Osteoblast (primary cell): ENCODE data around the gene ATP6V1B1. TPM values are rescaled to one million over a fixed set of nuclear protein-coding genes. Genes with fewer than 3 reads are reported as not detected.

ENCODE experiments used
- DNase-seq: peaks from one replicate; pipeline ENCODE4 v3.0.0; 2011; ENCODE audit warnings: low spot score, mixed read lengths; ENCODE audit not compliant: insufficient read length; ENCODE audit errors: missing footprints
- H2AFZ ChIP-seq: 2 replicates; pipeline ENCODE4 v1.6.0; 2011; ENCODE audit warnings: mild to moderate bottlenecking, low read length
- H3K27ac ChIP-seq: 2 replicates; pipeline ENCODE4 v1.5.1; 2011; ENCODE audit warnings: mild to moderate bottlenecking, low read depth, low read length, moderate library complexity
- H3K27me3 ChIP-seq: 2 replicates; pipeline ENCODE4 v1.6.0; 2012; ENCODE audit warnings: mild to moderate bottlenecking, control low read depth, inconsistent platforms, low read length, moderate library complexity; ENCODE audit not compliant: insufficient read depth
- H3K36me3 ChIP-seq: 2 replicates; pipeline ENCODE4 v1.5.1; 2011; ENCODE audit warnings: mild to moderate bottlenecking, low read length, control low read depth, moderate library complexity; ENCODE audit not compliant: insufficient read depth
- H3K4me1 ChIP-seq: 2 replicates; pipeline ENCODE4 v1.5.1; 2011; ENCODE audit warnings: mild to moderate bottlenecking, low read length, control low read depth, moderate library complexity; ENCODE audit not compliant: insufficient read depth
- H3K4me2 ChIP-seq: 2 replicates; pipeline ENCODE4 v1.6.0; 2011; ENCODE audit warnings: mild to moderate bottlenecking, low read length; ENCODE audit not compliant: insufficient read depth
- H3K4me3 ChIP-seq: fragments of 200-600 bp; sonication (generic); 3 replicates; pipeline ENCODE4 v1.5.1; 2012; ENCODE audit warnings: mild to moderate bottlenecking, low read length, inconsistent platforms; ENCODE audit not compliant: insufficient read depth
- H3K79me2 ChIP-seq: 2 replicates; pipeline ENCODE4 v1.6.0; 2012; ENCODE audit warnings: mild to moderate bottlenecking, low read length, control low read depth, inconsistent platforms; ENCODE audit not compliant: insufficient read depth
- H3K9me3 ChIP-seq: 2 replicates; pipeline ENCODE4 v1.5.1; 2011; ENCODE audit warnings: low read depth, low read length, control low read depth
- H4K20me1 ChIP-seq: 2 replicates; pipeline ENCODE4 v1.6.0; 2012; ENCODE audit warnings: mild to moderate bottlenecking, low read length, control low read depth; ENCODE audit not compliant: insufficient read depth
- CTCF ChIP-seq: IDR thresholded peaks from 2 replicates; pipeline ENCODE4 v1.5.1; 2011; ENCODE audit warnings: mild to moderate bottlenecking, low read depth, low read length, moderate library complexity; ENCODE audit errors: extremely low read depth
- total RNA-seq: library from RNA; depleted of rRNA; stranded (reverse); fragments of >200 nt; gene quantifications from 2 replicates; pipeline ENCODE4 v1.2.3, GENCODE V29; 2012

The ATP6V1B1 gene
- total RNA-seq, 1 donor: 2.5 TPM

GRCh38 chr2:70936165-70936978 lies 672 bp downstream of the ATP6V1B1 start:
- Histone ChIP-seq H2AFZ (no peak overlapping the region), H3K27ac (no peak overlapping the region)
- no peak for TF ChIP-seq CTCF

GRCh38 chr2:70936979-70937811 lies 1.5 kb downstream of the ATP6V1B1 start:
- Histone ChIP-seq H3K36me3 (no peaks in the 10 kb centered on the region), H3K4me1 (no peaks in the 10 kb centered on the region), H4K20me1 (peaks cover 7% of the 10 kb centered on the region), H3K4me3 (no peak overlapping the region), H3K27me3 (no peaks in the 10 kb centered on the region), H3K27ac (no peak overlapping the region), H2AFZ (no peak overlapping the region), H3K9me3 (no peaks in the 10 kb centered on the region), H3K4me2 (no peak overlapping the region), H3K79me2 (no peaks in the 10 kb centered on the region)
- peak; percentile 52 for DNase-seq
- TF ChIP-seq CTCF: no peak

More at GRCh38 chr2:70936165-70936978, 672 bp downstream of the ATP6V1B1 start:
- Histone ChIP-seq H3K4me3 (no peak overlapping the region), H3K4me1 (no peaks in the 10 kb centered on the region), H3K27me3 (no peaks in the 10 kb centered on the region), H3K36me3 (no peaks in the 10 kb centered on the region), H3K79me2 (no peaks in the 10 kb centered on the region), H4K20me1 (peaks cover 7% of the 10 kb centered on the region), H3K9me3 (no peaks in the 10 kb centered on the region), H3K4me2 (no peak overlapping the region)
- peak; percentile 78 for DNase-seq

- Histone ChIP-seq H3K27ac (no peak overlapping the region), H3K79me2 (no peaks in the 10 kb centered on the region), H4K20me1 (peaks cover 7% of the 10 kb centered on the region), H2AFZ (no peak overlapping the region), H3K36me3 (no peaks in the 10 kb centered on the region), H3K9me3 (no peaks in the 10 kb centered on the region), H3K4me3 (no peak overlapping the region), H3K27me3 (no peaks in the 10 kb centered on the region), H3K4me1 (no peaks in the 10 kb centered on the region), H3K4me2 (no peak overlapping the region)
- TF ChIP-seq CTCF: no peak
- DNase-seq: peak; percentile 62
Observed at GRCh38 chr2:70937866-70938585, 2.3 kb downstream of the ATP6V1B1 start.
